Measurements from ENCODE around the gene S100A3.
"Not testable (repeated sequence)": the region's sequence is repeated elsewhere in the genome, so short reads cannot be mapped to it uniquely, and the experiment has no call there.

Gene S100A3

DNA sequence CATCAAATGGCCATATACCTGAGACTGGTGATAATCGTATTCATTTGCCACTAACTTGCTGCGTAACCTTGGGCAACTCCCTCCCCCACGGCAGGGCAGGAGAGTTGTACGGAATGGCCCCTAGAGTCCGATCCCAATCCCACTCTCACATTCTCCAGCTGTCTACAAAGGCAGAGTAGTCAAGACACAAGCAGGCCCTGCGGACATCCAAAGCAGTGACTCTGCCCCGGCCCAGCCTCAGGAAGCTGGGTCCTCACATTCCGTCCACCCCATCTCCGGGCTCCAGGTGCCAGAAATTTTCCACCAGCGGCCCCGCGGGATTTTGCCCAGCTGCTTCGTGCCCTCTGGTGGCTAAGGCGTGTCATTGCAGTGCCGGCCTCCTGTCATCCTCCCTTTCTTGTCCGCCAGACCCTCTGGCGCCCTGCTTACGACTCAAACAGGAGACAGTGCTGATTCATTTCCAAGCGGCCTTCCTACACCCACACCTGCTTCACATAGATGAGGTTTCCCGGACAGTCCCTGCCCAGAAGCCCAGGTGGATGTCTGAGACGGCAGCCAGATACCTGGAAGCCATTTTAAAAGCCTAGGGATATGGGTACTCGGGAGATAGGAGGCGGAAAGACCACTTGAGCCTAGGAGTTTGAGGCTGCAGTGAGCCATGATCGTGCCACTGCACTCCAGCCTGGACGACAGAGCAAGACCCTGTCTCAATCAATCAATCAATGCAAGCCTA is 19.5 kb upstream of the S100A3 start:
- DNase-seq (ENCODE audit: low read depth) = peak; percentile 73

DNA sequence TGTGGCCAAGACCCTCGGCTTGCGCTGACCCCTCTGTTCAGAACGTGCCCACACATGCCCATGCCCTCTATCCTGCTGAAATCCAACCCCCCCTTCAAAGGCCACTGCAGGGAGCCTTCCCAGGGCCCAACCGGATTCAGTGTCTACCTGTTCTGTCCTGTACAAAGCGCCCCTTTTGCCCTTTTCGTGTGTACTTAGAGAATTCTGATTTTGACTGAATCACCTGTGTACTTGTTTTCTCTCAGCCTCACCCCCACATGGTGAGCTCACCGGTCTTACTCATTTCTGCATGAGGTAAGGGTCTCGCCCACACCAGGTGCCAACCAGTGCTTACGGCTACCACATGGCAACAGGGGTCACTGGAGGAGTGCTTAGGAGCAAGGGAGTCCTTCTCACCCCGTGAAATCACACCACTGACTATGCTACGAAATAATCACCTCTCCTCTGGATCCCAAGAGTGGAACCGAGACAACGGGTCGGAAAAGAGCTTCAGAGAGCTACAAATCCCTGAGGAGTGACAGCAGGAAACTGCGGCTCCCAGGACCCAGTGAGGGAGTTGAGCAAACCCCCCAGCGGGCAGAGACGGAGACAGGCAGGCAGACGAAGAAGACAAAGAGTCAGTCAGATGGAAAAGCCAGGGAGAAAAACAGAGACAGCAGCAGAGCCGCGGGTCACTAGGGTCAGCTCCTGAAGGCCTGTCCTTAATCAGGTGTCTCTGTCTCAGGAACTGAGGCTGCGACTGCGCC is 18.7 kb upstream of the S100A3 start:
- DNase-seq (ENCODE audit: low read depth) = no peak

DNA sequence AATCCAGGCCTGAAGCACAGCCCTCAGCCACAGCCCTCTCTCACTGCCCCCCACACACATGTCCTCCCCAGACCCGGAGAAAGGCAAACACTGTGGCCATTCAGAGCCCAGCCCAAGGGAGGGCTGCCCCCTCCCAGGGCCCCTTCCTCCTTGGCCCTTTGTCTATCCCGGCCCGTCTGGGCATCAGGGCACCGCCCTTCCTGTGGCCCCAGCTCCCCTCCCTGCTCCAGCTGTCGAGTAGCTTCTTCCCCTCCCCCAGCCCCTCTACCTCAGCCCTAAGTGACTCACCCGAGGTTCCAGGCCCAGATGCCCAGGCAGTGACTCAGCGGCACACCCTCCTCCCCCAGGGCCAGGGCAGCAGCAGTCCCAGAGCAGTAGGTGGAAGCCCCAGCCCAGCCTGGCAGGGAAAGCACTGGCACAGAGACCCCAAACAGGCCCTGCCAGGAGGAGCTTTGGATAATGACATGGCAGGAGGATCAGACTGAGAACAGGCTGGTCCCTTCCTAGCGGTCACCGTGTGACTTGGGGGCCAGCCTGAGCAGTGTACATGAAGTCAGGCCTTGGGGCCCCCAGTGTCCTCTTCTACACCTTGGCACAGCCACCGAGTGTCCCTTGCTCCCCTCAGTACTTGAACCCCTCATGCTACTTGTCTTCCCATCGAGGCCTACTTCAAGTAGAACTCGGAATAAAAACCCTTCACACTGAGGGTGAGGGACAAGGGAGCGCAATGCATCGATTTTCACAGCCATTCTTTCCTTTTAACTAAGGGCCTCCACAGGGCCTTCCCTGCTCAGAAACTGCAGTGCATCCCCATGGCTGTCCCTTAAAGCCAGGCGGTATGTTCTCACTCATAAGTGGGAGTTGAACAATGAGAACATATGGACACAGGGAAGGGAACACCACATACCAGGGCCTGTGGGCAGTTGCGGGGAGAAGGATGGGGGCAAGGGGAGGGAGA is 17.6 kb upstream of the S100A3 start:
- DNase-seq (ENCODE audit: low read depth) = peak; percentile 97

DNA sequence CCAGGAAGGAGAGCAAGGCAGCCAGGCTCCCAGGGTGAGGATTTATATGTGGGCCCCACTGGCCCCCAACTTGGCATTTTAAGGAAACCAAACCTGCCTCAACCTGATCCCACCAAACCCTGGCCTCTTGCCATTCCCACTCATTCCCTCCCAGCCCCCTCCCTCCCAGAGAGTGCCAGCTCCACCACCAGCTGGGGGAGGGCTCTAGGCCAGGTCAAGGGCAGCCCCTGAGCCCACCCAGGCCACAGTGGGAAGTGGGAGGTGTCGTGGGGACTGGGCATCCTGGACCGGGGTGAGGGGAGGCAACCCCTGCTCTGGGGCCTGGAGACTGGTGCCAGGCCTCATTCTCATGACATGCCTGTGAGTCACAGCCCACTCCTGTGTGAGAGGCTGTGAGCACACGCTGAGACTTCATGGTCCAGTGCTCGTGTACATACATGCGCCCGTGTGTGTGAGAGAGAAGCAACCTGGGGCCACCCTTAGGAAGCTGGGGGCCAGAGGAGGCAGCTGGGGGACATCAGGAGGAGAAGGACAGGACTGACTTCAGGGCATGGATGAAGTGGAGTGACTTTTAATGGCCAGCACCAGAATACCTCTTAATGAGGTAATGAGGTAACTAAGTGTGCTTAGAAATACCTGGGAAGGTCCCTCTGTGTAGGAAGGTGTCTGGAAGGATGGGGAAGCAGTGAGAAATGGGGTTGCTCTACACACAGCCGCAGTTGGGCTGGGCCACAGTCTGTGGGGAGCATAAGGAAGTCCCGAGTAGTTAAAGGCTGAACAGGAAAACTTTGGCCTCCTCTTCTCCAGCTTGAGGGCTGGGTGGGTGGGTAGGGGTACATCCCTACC is 16.7 kb upstream of the S100A3 start, which contains the start of gene S100A2:
Gene S100A2 (minus strand): TSS at position 316 of the 846 bp plus-strand sequence. CDS start 1,967 bp downstream, outside the sequence.
- peak; percentile 90 for DNase-seq (ENCODE audit: low read depth)

DNA sequence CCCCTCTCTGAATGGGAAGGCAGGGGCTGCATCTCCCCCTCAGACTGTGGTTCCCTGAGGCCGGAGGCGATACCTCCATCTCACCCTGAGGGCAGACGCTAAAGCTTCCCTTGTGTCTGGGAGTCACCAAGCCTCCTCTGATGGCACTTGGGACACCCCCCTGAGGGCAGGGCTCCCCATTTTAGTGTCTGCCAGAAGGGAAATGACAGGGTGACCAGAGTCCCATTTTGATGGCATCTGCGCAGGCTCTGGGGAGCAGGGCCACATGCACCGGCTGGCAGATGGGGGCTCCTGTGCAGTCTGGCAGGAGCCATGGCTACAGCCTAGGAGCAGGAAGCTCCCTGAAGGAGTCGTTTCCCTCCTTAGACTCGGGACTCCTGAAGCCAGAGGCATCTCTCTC is 14.9 kb upstream of the S100A3 start:
- no peak for DNase-seq (ENCODE audit: low read depth)

DNA sequence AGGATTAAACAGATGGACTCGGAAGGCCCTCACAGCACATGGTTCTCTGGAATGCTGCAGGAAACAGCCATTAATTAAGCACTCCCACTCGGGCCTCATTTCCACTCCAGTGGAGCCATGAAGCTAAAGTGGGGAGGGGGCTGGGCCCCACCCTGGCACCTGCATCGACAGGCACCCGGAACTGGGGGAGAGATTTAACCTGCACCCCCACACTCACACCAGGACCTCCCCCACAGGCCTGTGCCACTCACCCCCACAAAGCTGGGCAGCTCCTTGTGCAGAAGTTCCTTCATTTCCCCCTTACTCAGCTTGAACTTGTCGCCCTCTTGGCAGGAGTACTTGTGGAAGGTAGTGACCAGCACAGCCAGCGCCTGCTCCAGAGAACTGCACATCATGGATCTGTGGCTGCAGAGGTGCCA is 14.4 kb upstream of the S100A3 start:
- no peak for DNase-seq (ENCODE audit: low read depth)

DNA sequence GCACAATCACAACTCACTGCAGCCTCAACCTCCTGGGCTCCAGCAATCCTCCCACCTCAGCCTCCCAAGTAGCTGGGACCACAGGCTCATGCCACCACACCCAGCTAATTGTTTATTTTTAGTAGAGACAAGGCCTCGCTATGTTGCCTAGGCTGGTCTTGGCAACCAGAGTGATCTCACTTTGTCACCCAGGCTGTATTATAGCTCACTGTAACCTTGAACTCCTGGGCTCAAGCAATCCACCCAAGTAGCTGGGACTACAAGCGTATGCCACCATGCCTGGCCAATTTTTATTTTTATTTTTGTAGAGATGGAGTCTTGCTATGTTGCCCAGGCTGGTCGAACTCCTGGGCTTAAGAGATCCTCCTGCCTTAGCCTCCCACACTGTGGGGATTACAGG is 13.0 kb upstream of the S100A3 start:
- not testable (repeated sequence) for DNase-seq (ENCODE audit: low read depth)

DNA sequence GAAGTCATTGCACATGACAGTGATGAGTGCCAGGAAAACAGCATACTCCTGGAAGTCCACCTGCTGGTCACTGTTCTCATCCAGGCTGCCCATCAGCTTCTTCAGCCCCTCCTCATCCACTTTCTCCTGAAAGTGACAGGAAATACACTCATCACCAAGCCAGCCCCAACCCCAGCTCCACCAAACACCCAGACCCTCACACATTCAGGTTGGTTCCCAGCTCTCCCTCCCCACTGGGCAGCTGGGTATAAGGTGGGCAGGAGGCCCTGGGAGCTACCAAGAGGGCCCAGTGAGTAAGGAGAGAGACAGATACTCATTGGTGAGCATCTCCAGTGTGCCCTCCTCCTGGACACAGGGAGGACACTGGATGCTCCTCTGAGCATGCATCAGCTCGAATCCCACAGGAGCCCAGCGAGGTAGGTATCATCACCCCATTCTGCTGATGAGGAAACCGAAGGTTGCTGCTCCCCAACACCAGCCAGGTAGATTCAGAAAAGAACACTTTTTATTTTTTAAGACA is 12.5 kb upstream of the S100A3 start:
- DNase-seq (ENCODE audit: low read depth) = no peak

DNA sequence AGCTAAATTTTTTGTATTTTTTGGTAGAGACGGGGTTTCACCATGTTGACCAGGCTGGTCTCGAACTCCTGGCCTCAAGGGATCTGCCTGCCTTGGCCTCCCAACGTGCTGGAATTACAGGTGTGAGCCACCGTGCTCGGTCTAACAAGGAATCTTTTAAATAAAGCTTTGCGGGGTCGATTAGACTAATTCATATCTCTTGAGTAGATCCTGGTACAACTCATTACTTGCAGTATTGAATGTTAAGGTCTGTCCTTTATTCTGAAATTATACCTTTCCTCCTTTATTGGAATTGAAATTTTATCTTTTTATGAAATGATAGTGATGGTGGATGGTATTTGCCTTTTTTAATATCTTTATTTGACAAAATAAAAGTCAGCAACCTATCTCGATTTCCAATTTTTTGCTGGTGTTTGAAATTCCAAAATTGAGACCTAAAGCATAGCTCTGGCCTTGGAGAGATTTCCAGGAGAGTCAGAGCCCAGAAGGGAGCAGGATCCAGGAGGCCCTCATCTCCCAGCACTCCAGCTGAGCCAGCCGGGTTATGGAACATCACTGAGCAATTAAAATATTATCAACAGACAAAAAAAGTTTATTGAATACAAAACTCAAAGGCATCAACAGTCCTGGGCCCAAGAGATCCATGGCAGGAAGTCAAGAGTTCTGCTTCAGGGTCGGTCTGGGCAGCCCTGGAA is 11.9 kb upstream of the S100A3 start:
- DNase-seq (ENCODE audit: low read depth) = no peak

DNA sequence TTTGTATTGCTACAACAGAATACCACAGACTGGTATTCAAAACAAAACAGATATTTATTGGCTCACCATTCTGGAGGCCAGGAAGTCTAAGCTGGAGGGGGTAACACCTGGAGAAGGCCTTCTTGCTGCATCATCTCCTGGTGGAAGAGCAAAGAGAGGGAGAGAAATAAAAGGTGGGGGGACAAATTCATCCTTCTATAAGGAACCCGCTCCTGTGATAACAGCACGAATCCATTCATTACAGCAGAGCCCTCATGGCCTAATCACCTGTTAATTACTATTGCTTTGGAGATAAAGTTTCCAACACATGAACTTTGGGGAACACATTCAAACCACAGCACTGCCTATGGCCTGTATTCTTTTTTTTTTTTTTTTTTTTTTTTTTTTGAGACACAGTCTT is 11.2 kb upstream of the S100A3 start:
- no peak for DNase-seq (ENCODE audit: low read depth)

DNA sequence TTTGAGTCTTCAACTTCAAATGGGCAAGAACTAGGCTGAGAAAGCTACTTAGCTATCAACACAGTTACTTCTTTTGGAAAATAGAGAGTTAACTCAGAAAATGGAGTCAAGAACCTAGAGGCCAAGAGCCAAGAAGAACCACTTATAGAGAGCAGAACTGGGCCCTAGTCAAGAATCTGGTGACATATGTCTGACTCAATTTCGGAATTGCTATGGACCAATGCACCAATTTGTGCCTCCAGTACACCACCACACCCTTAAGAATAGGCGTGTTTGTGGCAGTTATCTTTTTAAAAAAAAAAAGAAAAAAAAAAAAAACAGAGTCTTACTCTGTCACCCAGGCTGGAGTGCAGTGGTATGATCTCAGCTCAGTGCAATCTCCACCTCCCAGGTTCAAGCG is 8.8 kb upstream of the S100A3 start:
- no peak for DNase-seq (ENCODE audit: low read depth)

DNA sequence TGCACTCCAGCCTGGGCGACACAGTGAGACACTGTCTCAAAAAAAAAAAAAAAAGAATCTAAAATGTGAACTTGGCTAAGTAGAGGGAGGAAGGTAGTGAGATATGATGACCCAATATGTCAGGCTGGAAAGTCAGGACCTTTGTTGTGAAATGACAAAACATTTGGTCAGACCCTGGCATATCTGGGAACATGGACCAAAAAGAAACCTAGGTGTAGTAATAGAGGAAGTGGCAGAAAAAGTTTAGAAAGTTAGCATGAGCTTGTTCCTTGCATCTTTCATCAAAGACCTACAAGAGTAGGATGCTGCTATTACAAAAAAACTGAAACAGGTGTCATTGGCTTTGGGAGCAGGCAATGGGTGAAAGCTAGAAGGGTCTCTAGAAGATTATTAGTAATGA is 7.3 kb upstream of the S100A3 start:
- no peak for DNase-seq (ENCODE audit: low read depth)

DNA sequence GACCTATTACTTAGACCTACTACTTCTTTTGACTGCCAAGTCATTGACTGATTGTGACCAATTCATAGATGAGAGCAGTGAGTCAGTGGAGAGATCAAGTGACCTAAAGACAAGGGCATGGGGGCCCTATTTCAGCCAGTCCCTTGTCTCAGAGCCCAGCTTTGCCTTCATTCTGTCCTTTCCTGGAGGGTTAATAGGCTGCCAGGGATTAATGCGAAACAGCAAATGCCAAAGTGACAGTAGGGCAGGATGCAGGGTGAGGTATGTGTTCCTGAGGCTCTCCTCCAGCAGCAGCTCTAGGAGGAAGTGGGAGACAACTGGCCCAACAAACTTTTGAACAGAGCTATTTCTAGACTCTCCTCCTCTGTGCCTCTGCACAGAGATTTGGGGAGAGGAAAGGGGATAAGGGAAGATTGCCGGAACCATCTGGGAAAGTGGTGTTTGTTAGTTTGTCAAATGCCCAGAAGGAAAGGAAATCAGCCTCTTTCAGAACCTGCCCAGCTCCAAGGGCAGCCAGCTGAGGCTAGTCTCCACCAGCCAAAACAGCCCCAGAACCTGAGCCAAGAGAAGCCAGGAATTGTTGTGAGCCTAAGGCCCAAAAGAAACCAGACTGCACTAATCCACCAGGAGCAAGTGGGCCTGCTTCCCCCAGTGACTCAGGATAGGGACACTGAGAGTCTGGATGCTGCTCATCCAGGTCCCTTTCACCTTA is 4.9 kb upstream of the S100A3 start:
- DNase-seq (ENCODE audit: low read depth) = no peak

DNA sequence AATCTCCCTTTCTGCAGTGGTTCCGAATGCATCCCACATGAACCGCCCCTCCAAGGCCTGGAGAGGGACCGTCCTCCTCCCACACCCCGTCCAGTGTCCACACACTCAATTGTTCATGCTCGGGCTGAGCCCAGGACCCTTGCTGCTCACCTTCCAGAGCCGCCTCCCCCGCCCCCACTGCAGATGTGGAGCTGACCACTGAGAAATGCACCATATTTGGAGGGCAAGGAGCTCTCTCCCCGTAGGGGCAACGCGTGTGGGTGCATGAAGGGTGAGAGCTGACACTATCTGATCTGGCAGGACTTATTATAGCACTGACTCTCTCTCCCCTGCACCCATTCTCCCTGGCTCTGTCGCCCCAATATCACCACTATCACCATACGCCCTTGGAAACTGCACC is 4.0 kb upstream of the S100A3 start:
- no peak for DNase-seq (ENCODE audit: low read depth)

DNA sequence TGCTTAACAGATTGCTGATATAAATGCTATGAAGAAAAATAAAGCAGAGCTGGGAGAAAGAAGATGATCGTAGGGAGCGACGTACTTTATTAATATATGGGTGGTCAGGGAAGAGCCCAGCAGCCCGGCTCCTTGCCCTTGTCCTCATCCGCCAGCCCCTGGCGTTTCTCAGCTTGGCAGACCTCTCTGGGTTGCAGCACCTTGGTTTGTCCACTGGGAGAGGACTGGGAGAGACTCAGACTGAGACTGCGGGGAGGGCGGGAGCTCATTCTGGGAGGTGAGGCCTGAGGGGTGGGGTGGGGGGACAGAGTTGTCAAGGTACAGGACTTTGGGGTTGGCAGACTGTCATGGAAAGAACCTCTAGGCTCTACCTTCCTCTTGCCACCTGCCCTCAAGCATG is 3.3 kb upstream of the S100A3 start:
- DNase-seq (ENCODE audit: low read depth) = no peak

DNA sequence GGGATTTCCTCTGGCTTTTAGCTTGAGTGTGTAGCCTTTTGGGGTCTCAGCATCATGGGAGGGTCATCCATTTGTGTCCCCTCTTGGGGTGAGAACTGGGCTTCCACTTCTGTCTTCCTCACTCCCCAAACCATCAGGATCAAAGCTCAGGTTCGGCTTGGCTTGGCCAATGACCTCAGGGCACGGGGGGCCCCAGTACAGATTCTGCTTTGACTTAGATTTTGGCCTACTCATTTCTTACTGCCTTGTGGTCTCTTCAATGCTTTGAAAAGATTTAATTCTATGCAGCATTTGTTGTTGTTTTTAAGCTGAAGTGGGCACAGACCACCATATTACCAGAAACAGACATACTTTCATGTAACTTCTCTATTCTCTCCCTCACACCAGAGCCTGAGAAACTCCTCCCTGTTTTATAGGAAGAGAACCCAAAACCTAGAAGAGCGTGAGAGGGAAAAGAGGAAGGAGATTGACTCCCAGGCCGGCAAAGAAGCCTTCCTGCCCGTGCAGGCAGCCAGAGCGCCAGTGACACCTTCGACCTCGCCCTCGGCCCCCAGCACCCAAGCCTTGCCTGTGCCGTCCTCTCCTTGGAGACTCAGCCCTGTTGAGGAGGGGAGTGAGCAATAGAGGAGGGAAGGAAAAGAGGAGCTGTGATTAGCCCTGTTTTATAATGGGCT is 1.9 kb upstream of the S100A3 start:
- no peak for DNase-seq (ENCODE audit: low read depth)

DNA sequence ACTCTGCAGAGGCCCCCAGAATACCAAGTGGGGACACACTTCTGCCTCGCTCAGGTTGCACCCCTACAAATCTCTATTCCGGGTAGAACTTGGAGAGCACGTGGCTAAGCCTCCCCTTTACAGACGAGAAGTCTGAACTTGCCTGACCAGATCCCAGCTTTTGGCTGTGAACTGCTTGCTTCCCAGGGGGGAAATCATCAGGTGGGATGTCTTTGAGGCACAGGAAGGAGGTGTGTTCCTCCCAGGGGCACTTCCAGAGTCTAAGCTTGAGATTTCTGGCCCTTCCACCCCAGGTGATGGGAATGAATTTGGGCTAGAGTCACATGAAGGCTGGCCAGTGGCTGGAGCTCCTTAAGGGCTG is 1.3 kb upstream of the S100A3 start:
- DNase-seq (ENCODE audit: low read depth) = no peak

DNA sequence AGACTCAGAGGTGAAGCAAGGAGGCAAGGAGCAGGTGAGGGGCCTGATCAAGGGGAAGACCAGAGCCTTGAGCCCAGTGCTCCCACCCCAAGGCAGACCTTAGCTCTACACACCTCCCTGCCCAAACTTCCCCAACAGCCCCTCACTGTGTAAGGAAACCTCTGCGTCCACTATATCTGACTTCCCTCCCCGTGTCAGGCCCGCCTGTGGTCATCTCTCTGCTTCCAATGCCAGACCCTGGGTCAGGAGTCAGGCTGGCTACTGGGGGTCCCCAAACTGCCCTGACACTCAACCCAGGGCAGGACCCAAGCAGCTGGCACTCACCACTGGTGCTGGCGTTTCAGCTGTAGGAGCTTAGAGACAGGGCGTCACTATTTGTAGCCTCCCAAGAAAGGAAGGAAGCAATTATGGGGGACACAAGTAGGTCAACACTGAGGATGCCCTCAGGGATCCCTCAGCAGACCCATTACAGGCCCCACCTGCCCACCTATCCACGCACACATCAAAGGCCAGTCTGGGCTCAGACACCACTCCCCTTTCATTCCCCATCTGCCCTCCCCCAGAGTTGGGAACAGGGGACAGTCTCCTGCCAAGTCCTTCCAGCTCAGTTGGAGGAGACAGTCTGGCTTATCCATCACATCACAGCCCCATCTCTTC is 811 bp upstream of the S100A3 start:
- no peak for DNase-seq (ENCODE audit: low read depth)

Measured in HS-27A (cell line).